IMR-90 (cell line): ENCODE data around the gene LSM14B. TPM values are rescaled to one million over a fixed set of nuclear protein-coding genes. Genes with fewer than 3 reads are reported as not detected.

Experiments used
- ATAC-seq: fragments of 200-7000 bp; cut with Tn5 transposase; 2 replicates; pipeline ENCODE4 v1.9.1; 2020; ENCODE audit warnings: low read depth, mild to moderate bottlenecking, moderate library complexity
- BruUV-seq: library from RNA; stranded (reverse); fragments of 400-500 nt; replicated peaks from 2 replicates; lab custom pipeline; 2021; lab: Mats Ljungman, UMichigan
- CTCF ChIA-PET: fragments of 300-600 bp; formaldehyde crosslinking; extraction: SDS; loops from one replicate; lab custom pipeline; 2021; ENCODE audit warnings: antibody characterized with exemption; lab: Yijun Ruan, JAX
- POLR2A ChIA-PET: fragments of 300-600 bp; sonication (Branson Sonifier 250); formaldehyde crosslinking; loops from one replicate; lab custom pipeline; 2022; ENCODE audit warnings: antibody characterized with exemption; ENCODE audit not compliant: unreplicated experiment; lab: Charles Lee
- DNase-seq: peaks from one replicate; pipeline ENCODE4 v3.0.0; 2013
- H2AFZ ChIP-seq: replicated peaks from 2 replicates; pipeline ENCODE3; 2013; ENCODE audit warnings: low read length, mild to moderate bottlenecking; ENCODE audit not compliant: poor library complexity
- H2AK5ac ChIP-seq: 2 replicates; pipeline ENCODE4 v1.6.1; 2013; ENCODE audit warnings: low read depth, low read length, inconsistent platforms
- H2AK9ac ChIP-seq: replicated peaks from 2 replicates; pipeline ENCODE3; 2013; ENCODE audit warnings: mild to moderate bottlenecking, low read depth, low read length, moderate library complexity; ENCODE audit not compliant: poor library complexity
- H2BK120ac ChIP-seq: 2 replicates; pipeline ENCODE4 v1.6.1; 2013; ENCODE audit warnings: low read depth, low read length, inconsistent platforms
- H2BK15ac ChIP-seq: 3 replicates; pipeline ENCODE4 v1.6.1; 2013; ENCODE audit warnings: low read depth, low read length, inconsistent platforms
- H2BK20ac ChIP-seq: 2 replicates; pipeline ENCODE4 v1.6.1; 2013; ENCODE audit warnings: low read depth, mild to moderate bottlenecking, inconsistent platforms, low read length, moderate library complexity
- H2BK5ac ChIP-seq: 2 replicates; pipeline ENCODE4 v1.6.1; 2013; ENCODE audit warnings: mild to moderate bottlenecking, low read depth, low read length, inconsistent platforms; ENCODE audit not compliant: poor library complexity, severe bottlenecking
- H3K14ac ChIP-seq: replicated peaks from 2 replicates; pipeline ENCODE4 v1.6.1; 2013; ENCODE audit warnings: low read depth, low read length, inconsistent platforms
- H3K18ac ChIP-seq: 2 replicates; pipeline ENCODE4 v1.6.1; 2013; ENCODE audit warnings: low read depth, low read length, control low read depth
- H3K23ac ChIP-seq: 2 replicates; pipeline ENCODE4 v1.6.1; 2013; ENCODE audit warnings: low read depth, low read length, inconsistent platforms
- H3K27ac ChIP-seq: 2 replicates; pipeline ENCODE4 v1.5.1; 2013; ENCODE audit warnings: mild to moderate bottlenecking, control low read depth, low read length; ENCODE audit not compliant: insufficient read depth
- H3K27me3 ChIP-seq: 2 replicates; pipeline ENCODE4 v1.6.1; 2013; ENCODE audit warnings: low read length; ENCODE audit not compliant: control insufficient read depth, insufficient read depth
- H3K36me3 ChIP-seq: 2 replicates; pipeline ENCODE4 v1.6.1; 2013; ENCODE audit warnings: low read length, mixed read lengths; ENCODE audit not compliant: control insufficient read depth, insufficient read depth
- H3K4ac ChIP-seq: 2 replicates; pipeline ENCODE4 v1.6.1; 2013; ENCODE audit warnings: low read depth, low read length, inconsistent platforms
- H3K4me1 ChIP-seq: 2 replicates; pipeline ENCODE4 v1.6.1; 2013; ENCODE audit warnings: low read length, mixed read lengths; ENCODE audit not compliant: control insufficient read depth, insufficient read depth
- H3K4me2 ChIP-seq: 2 replicates; pipeline ENCODE4 v1.6.1; 2013; ENCODE audit warnings: low read depth, mild to moderate bottlenecking, control low read depth, low read length, moderate library complexity
- H3K4me3 ChIP-seq: 2 replicates; pipeline ENCODE4 v1.5.1; 2013; ENCODE audit warnings: low read depth, mild to moderate bottlenecking, control low read depth, low read length, moderate library complexity; ENCODE audit not compliant: insufficient read depth
- H3K56ac ChIP-seq: 2 replicates; pipeline ENCODE4 v1.6.1; 2013; ENCODE audit warnings: low read length, inconsistent platforms; ENCODE audit not compliant: insufficient read depth; ENCODE audit errors: extremely low read depth
- H3K79me1 ChIP-seq, 2 experiments: 2 replicates each; pipeline ENCODE4 v1.6.1; 2013; ENCODE audit warnings: low read length in 2 of 2, inconsistent platforms in 1 of 2, low read depth in 1 of 2
- H3K9ac ChIP-seq: 2 replicates; pipeline ENCODE4 v1.6.1; 2013; ENCODE audit warnings: low read depth, low read length, control low read depth
- H3K9me1 ChIP-seq: 2 replicates; pipeline ENCODE4 v1.6.1; 2013; ENCODE audit warnings: low read length, inconsistent platforms; ENCODE audit not compliant: insufficient read depth
- H3K9me3 ChIP-seq: 2 replicates; pipeline ENCODE4 v1.6.1; 2013; ENCODE audit warnings: low read length; ENCODE audit not compliant: control insufficient read depth, insufficient read depth
- H4K20me1 ChIP-seq: 2 replicates; pipeline ENCODE4 v1.6.1; 2013; ENCODE audit warnings: low read length, inconsistent platforms; ENCODE audit not compliant: insufficient read depth
- H4K5ac ChIP-seq: 2 replicates; pipeline ENCODE4 v1.6.1; 2013; ENCODE audit warnings: mild to moderate bottlenecking, low read depth, low read length, control low read depth
- H4K8ac ChIP-seq, 2 experiments: 2 replicates each; pipeline ENCODE4 v1.6.1; 2013; ENCODE audit warnings: low read depth in 2 of 2, low read length in 2 of 2, control low read depth in 1 of 2, inconsistent platforms in 1 of 2
- H4K91ac ChIP-seq: 2 replicates; pipeline ENCODE4 v1.6.1; 2013; ENCODE audit warnings: low read depth, low read length, inconsistent platforms; ENCODE audit not compliant: insufficient read depth
- BHLHE40 ChIP-seq: fragments of 150-350 bp; IDR thresholded peaks from 2 replicates; pipeline ENCODE4 v1.6.1; 2016; ENCODE audit warnings: mild to moderate bottlenecking, low read depth, low read length
- CEBPB ChIP-seq: IDR thresholded peaks from 2 replicates; pipeline ENCODE4 v1.6.1; 2012; ENCODE audit warnings: low read depth, low read length, improper control_type of control experiment
- CTCF ChIP-seq: conservative IDR thresholded peaks from 2 replicates; pipeline ENCODE4 v1.5.1; 2012; ENCODE audit warnings: mild to moderate bottlenecking, low read depth, low read length, improper control_type of control experiment
- ELK1 ChIP-seq: fragments of 150-350 bp; IDR thresholded peaks from 2 replicates; pipeline ENCODE4 v1.6.1; 2016; ENCODE audit warnings: low read depth, mild to moderate bottlenecking, low read length, moderate library complexity, borderline replicate concordance
- FOS ChIP-seq: fragments of 150-350 bp; IDR thresholded peaks from 2 replicates; pipeline ENCODE4 v1.6.1; 2016; ENCODE audit warnings: low read depth, low read length
- MAFK ChIP-seq: IDR thresholded peaks from 2 replicates; pipeline ENCODE4 v1.6.1; 2012; ENCODE audit warnings: low read depth, low read length, improper control_type of control experiment
- MAZ ChIP-seq: IDR thresholded peaks from 2 replicates; pipeline ENCODE4 v1.6.1; 2012; ENCODE audit warnings: low read depth, mild to moderate bottlenecking, low read length, improper control_type of control experiment, moderate library complexity, borderline replicate concordance
- NFE2L2 ChIP-seq: fragments of 150-350 bp; IDR thresholded peaks from 2 replicates; pipeline ENCODE4 v1.6.1; 2016; ENCODE audit warnings: low read depth, mild to moderate bottlenecking, low read length
- POLR2A ChIP-seq: IDR thresholded peaks from 2 replicates; pipeline ENCODE4 v1.6.1; 2012; ENCODE audit warnings: mild to moderate bottlenecking, low read depth, low read length
- RAD21 ChIP-seq: IDR thresholded peaks from 2 replicates; pipeline ENCODE4 v1.6.1; 2012; ENCODE audit warnings: low read length, improper control_type of control experiment
- RCOR1 ChIP-seq: IDR thresholded peaks from 2 replicates; pipeline ENCODE4 v1.6.1; 2012; ENCODE audit warnings: mild to moderate bottlenecking, low read length, improper control_type of control experiment; ENCODE audit not compliant: insufficient replicate concordance
- RFX5 ChIP-seq: IDR thresholded peaks from 2 replicates; pipeline ENCODE4 v1.8.0; 2012; ENCODE audit warnings: low read depth, mild to moderate bottlenecking, low read length, moderate library complexity
- whole genome bisulfite sequencing, 2 experiments: methylation state at CpG; one replicate each; pipeline versions ENCODE4 v1.1.5 to v1.1.7; 2013; ENCODE audit warnings: missing lambda C conversion rate in 2 of 2; ENCODE audit not compliant: insufficient read length in 1 of 2; ENCODE audit errors: extremely low coverage in 2 of 2; 5-methylcytosine and 5-hydroxymethylcytosine counted together
- dilution Hi-C: fragments of 300-500 bp; cut with HindIII; formaldehyde crosslinking; loops from one replicate; pipeline ENCODE4 v1.14.3; 2018; ENCODE audit warnings: low sequenced_read_pairs; ENCODE audit not compliant: unreplicated experiment
- in situ Hi-C: fragments of 300-500 bp; cut with MboI; formaldehyde crosslinking; loops from 3 replicates; pipeline ENCODE4 v1.14.3; 2019; ENCODE audit warnings: low sequenced_read_pairs, inconsistent platforms, mixed read lengths
- intact Hi-C: fragments of 100-400 bp; cut with micrococcal nuclease; formaldehyde crosslinking; loops from 2 replicates; pipeline ENCODE4 v1.10.0; 2022
- polyA plus RNA-seq, 3 experiments: library from polyadenylated mRNA; depleted of rRNA; stranded (reverse); fragments of >200 nt; gene quantifications; 2 replicates each; pipeline ENCODE4 v1.2.3, GENCODE V29; 2012; ENCODE audit warnings: low replicate concordance in 1 of 3
- total RNA-seq: library from RNA; depleted of rRNA; stranded (reverse); fragments of >200 nt; gene quantifications from 2 replicates; pipeline ENCODE4 v1.2.3, GENCODE V29; 2012

The LSM14B gene
- total and polyA plus RNA-seq, 2 of the 4 experiments (the other 2 are of a cell fraction): 23.7 to 41.1 TPM

GRCh38 chr20:62178316-62179161 is 56.3 kb downstream of the LSM14B start (continued):
- no peak for TF ChIP-seq CEBPB

- TF ChIP-seq RCOR1 (no peak), RFX5 (no peak), NFE2L2 (no peak), BHLHE40 (no peak), CTCF (no peak), CEBPB (no peak), FOS (no peak), MAFK (no peak), POLR2A (no peak), MAZ (no peak), ELK1 (no peak), RAD21 (no peak)
- H3K4ac ChIP-seq: no peak overlapping the region
- no TSS peak for BruUV-seq
- no peak overlapping the region for H2BK120ac ChIP-seq
- H2AFZ ChIP-seq: no peak overlapping the region
- H3K27me3 ChIP-seq: no peaks in the 10 kb centered on the region
- no peak overlapping the region for H2BK5ac ChIP-seq
- H3K23ac ChIP-seq: no peak overlapping the region
- H3K9me1 ChIP-seq: 0 out of 2 replicates have a peak, but pooled peaks cover 2% of the 10 kb centered on the region
- no peak overlapping the region for H4K91ac ChIP-seq
- no peak overlapping the region for H3K27ac ChIP-seq
- no peak overlapping the region for H4K8ac ChIP-seq
- in situ Hi-C loops (no loop called here), intact Hi-C loops (no loop called here), dilution Hi-C loops (no loop called here)
- H4K20me1 ChIP-seq: no peaks in the 10 kb centered on the region
- H3K9me3 ChIP-seq: no peaks in the 10 kb centered on the region
- no peak overlapping the region for H2BK15ac ChIP-seq
- no peak overlapping the region for H3K56ac ChIP-seq
- no peak overlapping the region for H3K4me3 ChIP-seq
- H3K18ac ChIP-seq: no peak overlapping the region
- H2AK5ac ChIP-seq: no peak overlapping the region
- ChIA-PET CTCF (no interaction called here), POLR2A (no interaction called here)
- no peak for DNase-seq
- no peak overlapping the region for H2AK9ac ChIP-seq
- no peak overlapping the region for H3K14ac ChIP-seq
- peaks cover 5% of the 10 kb centered on the region for H3K4me1 ChIP-seq
- ATAC-seq: no peak
- no peak overlapping the region for H3K9ac ChIP-seq
- no peak overlapping the region for H4K5ac ChIP-seq
- no CpG with 5 or more reads among the region's 14 CpGs for WGBS, 2 experiments
- H3K36me3 ChIP-seq: peaks cover 25% of the 10 kb centered on the region
- no peak overlapping the region for H3K4me2 ChIP-seq
- H2BK20ac ChIP-seq: no peak overlapping the region
- peaks cover 10% of the 10 kb centered on the region in 2 experiments for H3K79me1 ChIP-seq
Measured at GRCh38 chr20:62179162-62179504, 56.9 kb downstream of the LSM14B start.
